Thyroid gland (tissue), 4 donors: ENCODE data around the gene TDRD9. TPM values are rescaled to one million over a fixed set of nuclear protein-coding genes. Genes with fewer than 3 reads are reported as not detected.

Experiments
- DNase-seq, 2 donors: peaks; one replicate each; pipeline ENCODE4 v3.0.0-alpha.2; 2019
- H3K27ac ChIP-seq, 3 donors: fragments of 200-600 bp; sonication (generic); 1 replicate in 2 of 3; 2 replicates in 1 of 3; pipeline ENCODE4 v1.5.1; 2016 to 2019; ENCODE audit warnings: mild to moderate bottlenecking in 1 of 3, moderate library complexity in 1 of 3
- H3K27me3 ChIP-seq: fragments of 200-600 bp; sonication (generic); one replicate; pipeline ENCODE4 v1.5.1; 2019
- H3K36me3 ChIP-seq, 2 donors: fragments of 200-600 bp; sonication (generic); one replicate each; pipeline ENCODE4 v1.5.1; 2016 to 2019
- H3K4me1 ChIP-seq, 2 donors: fragments of 200-600 bp; sonication (generic); one replicate each; pipeline ENCODE4 v1.5.1; 2017 to 2019
- H3K4me3 ChIP-seq, 3 donors: fragments of 200-600 bp; sonication (generic); replicated peaks in 1 of 3; 1 replicate in 2 of 3; 2 replicates in 1 of 3; pipeline ENCODE4 v1.5.1; 2016; ENCODE audit warnings: mild to moderate bottlenecking in 1 of 3
- H3K9me3 ChIP-seq: fragments of 200-600 bp; sonication (generic); one replicate; pipeline ENCODE4 v1.5.1; 2017
- POLR2A ChIP-seq, 2 donors: fragments of 450-650 bp; IDR thresholded peaks; one replicate each; pipeline ENCODE4 v1.6.1; 2017; ENCODE audit warnings: antibody characterized with exemption in 2 of 2, mild to moderate bottlenecking in 2 of 2, moderate library complexity in 1 of 2
- WGBS, 2 donors: methylation state at CpG; one replicate each; pipeline ENCODE4 v1.1.5; 2017; 5-methylcytosine and 5-hydroxymethylcytosine counted together
- intact Hi-C: fragments of 100-400 bp; cut with DNase I; formaldehyde crosslinking; loops from one replicate; pipeline ENCODE4 v1.15.1; 2023
- total RNA-seq, 4 donors: library from RNA; depleted of rRNA; stranded (reverse); fragments of >200 nt; gene quantifications; one replicate each; pipeline ENCODE4 v1.2.3, GENCODE V29; 2016
- TF ChIP-seq, protein P1 (sequence below), 6 experiments: fragments of 200-600 bp in 3 of 6; fragments of 450-650 bp in 3 of 6; sonication (generic) in 3 of 6; IDR thresholded peaks; one replicate each; pipeline ENCODE4 v1.5.1; 2016 to 2019; ENCODE audit warnings: antibody characterized with exemption in 6 of 6, mild to moderate bottlenecking in 2 of 6, inconsistent platforms in 1 of 6, moderate library complexity in 1 of 6

The TDRD9 gene
- total RNA-seq, 4 donors from 2014 or later = 27.4 to 85.1 (median 50.0) TPM

DNA sequence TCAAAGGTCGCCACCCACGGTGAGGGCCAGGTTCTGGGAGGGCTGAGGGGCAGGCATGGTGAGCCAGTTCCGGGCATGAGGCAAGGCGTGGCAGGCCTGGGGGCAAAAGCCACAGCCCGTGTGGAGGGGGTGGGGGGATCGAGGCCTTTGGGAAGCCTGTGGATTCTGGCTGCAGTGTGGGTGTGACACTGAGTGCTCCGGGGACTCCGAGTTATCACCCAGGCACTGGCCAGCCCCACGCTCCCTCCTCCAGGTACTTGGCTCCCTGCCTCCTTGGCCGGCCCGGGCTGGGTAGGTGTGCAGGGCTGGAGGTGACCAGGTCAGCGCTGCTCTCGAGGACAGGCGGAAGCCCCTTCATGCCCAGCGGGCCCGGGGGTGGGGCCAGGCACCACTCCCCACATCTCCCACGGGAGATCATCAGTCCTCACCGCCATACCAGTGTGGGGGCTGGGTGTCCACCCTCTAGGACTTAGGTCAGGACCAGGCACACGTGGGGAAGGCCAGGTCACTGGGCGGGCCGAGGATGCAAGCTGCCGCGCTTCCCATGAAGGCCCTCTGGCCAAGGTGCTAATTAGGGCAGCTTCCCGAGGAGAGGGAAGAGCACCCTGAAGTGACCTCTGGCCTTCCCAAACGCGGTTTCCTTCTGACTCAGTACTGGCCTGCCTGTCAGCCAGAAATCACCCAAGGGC lies 34.1 kb upstream of the TDRD9 start:
- no peaks in the 10 kb centered on the region for H3K36me3 ChIP-seq
- H3K4me3 ChIP-seq = no peak overlapping the region
- no peaks in the 10 kb centered on the region for H3K9me3 ChIP-seq
- no peaks in the 10 kb centered on the region for H3K27me3 ChIP-seq
- DNase-seq = peak; percentile 38 to 54
- no peak overlapping the region for H3K27ac ChIP-seq
- WGBS, 2 donors = 63 to 70% methylated on average over 17 to 20 of the region's 26 CpGs
- peaks cover 0 to 42% of the 10 kb centered on the region in 2 donors for H3K4me1 ChIP-seq
- TF ChIP-seq, protein P1, sequence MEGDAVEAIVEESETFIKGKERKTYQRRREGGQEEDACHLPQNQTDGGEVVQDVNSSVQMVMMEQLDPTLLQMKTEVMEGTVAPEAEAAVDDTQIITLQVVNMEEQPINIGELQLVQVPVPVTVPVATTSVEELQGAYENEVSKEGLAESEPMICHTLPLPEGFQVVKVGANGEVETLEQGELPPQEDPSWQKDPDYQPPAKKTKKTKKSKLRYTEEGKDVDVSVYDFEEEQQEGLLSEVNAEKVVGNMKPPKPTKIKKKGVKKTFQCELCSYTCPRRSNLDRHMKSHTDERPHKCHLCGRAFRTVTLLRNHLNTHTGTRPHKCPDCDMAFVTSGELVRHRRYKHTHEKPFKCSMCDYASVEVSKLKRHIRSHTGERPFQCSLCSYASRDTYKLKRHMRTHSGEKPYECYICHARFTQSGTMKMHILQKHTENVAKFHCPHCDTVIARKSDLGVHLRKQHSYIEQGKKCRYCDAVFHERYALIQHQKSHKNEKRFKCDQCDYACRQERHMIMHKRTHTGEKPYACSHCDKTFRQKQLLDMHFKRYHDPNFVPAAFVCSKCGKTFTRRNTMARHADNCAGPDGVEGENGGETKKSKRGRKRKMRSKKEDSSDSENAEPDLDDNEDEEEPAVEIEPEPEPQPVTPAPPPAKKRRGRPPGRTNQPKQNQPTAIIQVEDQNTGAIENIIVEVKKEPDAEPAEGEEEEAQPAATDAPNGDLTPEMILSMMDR (IDR thresholded peaks at IDR 0.05) = no peak
- TF ChIP-seq POLR2A (IDR thresholded peaks at IDR 0.05) = no peak
- intact Hi-C loops = no loop called here

DNA sequence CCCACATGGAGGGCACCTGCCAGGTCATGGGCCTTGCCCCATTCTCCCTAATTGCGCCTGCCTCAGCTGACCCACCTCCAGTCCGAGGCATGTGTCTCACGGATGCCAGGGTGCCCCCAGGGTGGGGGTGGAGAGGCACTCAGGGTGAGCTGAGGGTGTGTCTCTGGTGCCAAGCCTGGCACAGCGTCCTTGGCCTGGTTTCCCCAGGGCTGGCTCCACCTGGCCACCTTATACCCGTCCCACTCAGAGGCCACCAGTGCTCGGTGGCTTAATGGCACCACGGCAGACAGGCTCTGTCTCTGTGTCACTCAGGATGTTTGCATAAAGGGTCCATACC lies 33.6 kb upstream of the TDRD9 start:
- intact Hi-C loops = no loop called here
- no peak for DNase-seq
- 70 to 74% methylated on average over 2 to 5 of the region's 7 CpGs for WGBS, 2 donors
- Histone ChIP-seq H3K36me3 (no peaks in the 10 kb centered on the region), H3K9me3 (no peaks in the 10 kb centered on the region), H3K4me1 (peaks cover 0 to 42% of the 10 kb centered on the region in 2 donors), H3K27ac (no peak overlapping the region), H3K4me3 (no peak overlapping the region), H3K27me3 (no peaks in the 10 kb centered on the region)
- TF ChIP-seq POLR2A (IDR thresholded peaks at IDR 0.05) = no peak
- TF ChIP-seq, protein P1 (IDR thresholded peaks at IDR 0.05) = no peak

DNA sequence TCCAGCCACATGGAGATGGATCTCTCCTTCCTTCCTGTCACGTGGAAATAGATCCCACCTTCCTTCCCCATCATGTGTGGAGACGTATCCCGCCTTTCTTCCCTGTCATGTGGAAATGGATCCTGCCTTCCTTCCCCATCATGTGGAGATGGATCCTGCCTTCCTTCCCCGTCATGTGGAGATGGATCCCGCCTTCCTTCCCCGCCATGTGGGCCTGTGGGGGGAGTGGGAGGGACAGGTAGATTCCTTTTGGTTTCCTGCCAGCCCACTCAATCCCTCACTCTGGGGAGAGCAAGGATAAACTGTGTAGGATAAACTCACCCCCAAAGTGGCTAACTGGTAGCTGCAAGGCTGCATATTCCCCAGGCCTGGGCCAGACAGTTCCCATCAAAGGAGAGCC lies 31.7 kb upstream of the TDRD9 start:
- TF ChIP-seq POLR2A (IDR thresholded peaks at IDR 0.05) = no peak
- TF ChIP-seq, protein P1 (IDR thresholded peaks at IDR 0.05) = no peak
- H3K36me3 ChIP-seq = no peaks in the 10 kb centered on the region
- H3K27me3 ChIP-seq = no peaks in the 10 kb centered on the region
- no peaks in the 10 kb centered on the region for H3K9me3 ChIP-seq
- intact Hi-C loops = no loop called here
- no peak for DNase-seq
- H3K27ac ChIP-seq = no peak overlapping the region
- peaks cover 0 to 31% of the 10 kb centered on the region in 2 donors for H3K4me1 ChIP-seq
- no peak overlapping the region for H3K4me3 ChIP-seq
- 74% methylated on average over 6 of the region's 6 CpGs for WGBS, 2 donors

DNA sequence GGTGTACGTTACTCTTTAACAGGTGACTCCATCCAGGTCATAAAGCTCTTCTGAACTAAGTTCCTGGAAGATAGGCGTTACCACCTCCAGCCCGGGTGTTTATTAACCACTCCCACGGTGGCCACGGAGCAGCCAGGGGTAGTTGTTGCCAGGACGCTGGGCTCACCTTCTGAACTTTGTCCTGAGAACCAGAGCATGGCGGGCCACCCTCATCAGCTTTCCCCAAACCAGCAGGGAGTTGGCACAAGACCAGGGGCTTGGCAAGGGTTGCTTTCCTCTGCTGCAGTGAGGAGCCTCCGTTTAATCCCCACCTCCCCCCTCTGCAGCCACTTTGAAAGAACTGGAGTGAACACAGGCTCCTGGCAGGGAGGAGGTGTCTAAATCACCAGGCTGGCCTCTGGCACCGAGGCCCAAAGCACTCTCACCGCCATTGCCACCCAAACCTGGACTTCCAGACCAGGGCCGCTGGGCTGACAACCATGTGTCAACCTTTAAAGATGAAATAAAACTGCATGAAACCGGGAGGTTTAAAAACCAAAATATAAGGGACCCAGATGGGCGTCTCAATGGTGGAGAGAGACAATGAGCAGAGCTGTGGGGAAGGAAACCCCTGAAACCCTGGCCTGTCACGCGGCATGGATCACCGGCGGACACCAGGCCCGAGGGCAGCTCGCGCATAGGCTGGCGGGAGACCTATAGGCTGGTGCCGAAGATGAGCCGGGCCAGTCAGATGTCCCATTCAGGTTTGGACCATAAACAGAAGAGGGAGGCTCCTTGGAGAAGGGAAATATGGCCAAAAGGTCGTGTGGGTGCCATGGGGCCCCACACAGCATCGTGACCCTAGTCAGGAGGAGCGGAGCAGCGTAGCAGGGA lies 30.9 kb upstream of the TDRD9 start:
- 64 to 83% methylated on average over 20 to 25 of the region's 27 CpGs for WGBS, 2 donors
- intact Hi-C loops = no loop called here
- no peaks in the 10 kb centered on the region for H3K36me3 ChIP-seq
- DNase-seq = peak; percentile 97
- TF ChIP-seq, protein P1 (IDR thresholded peaks at IDR 0.05) = no peak
- no peak for TF ChIP-seq POLR2A (IDR thresholded peaks at IDR 0.05)
- peak overlapping the region in 1 of 3 donors; percentile 26 for H3K27ac ChIP-seq
- H3K4me1 ChIP-seq = peaks cover 0 to 25% of the 10 kb centered on the region in 2 donors
- no peaks in the 10 kb centered on the region for H3K27me3 ChIP-seq
- no peak overlapping the region for H3K4me3 ChIP-seq
- no peaks in the 10 kb centered on the region for H3K9me3 ChIP-seq

DNA sequence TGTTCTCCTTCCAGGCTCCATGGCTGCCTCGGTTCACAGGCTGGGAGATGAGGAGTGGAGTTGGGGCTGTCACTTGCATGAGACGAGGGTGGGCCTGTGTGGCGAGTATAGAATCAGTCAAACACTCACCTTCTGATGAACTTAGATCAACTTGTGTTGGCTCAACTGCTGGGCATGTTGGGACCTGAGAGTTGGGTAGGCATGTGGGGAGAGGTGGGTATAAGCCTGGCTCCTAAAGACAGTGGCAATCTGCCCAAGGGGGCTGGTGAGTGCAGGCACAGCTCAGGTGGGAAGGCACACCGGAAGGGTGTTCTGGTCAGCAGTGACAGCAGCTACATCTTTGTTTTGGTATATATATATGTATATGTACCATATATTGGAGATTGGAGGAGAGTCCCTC lies 30.1 kb upstream of the TDRD9 start:
- intact Hi-C loops = no loop called here

More for the DNA sequence above, 30.1 kb upstream of the TDRD9 start:
- 92 to 94% methylated on average over 4 of the region's 4 CpGs for WGBS, 2 donors
- no peaks in the 10 kb centered on the region for H3K27me3 ChIP-seq
- no peak overlapping the region for H3K4me3 ChIP-seq
- H3K36me3 ChIP-seq = no peaks in the 10 kb centered on the region
- peaks cover 0 to 25% of the 10 kb centered on the region in 2 donors for H3K4me1 ChIP-seq
- H3K27ac ChIP-seq = no peak overlapping the region
- no peaks in the 10 kb centered on the region for H3K9me3 ChIP-seq
- no peak for DNase-seq
- TF ChIP-seq POLR2A (IDR thresholded peaks at IDR 0.05) = no peak
- TF ChIP-seq, protein P1 (IDR thresholded peaks at IDR 0.05) = no peak
